ENCODE results near the gene RBM39. TPM values are rescaled to one million over a fixed set of nuclear protein-coding genes. Genes with fewer than 3 reads are reported as not detected.
A peak's percentile ranks its signal among the peaks of the same experiment; 100 is the strongest.
"Not testable (repeated sequence)": the region's sequence is repeated elsewhere in the genome, so short reads cannot be mapped to it uniquely, and the experiment has no call there.

Gene RBM39
- 100 to 1,000 TPM; 165 to 303 (median 188) TPM for total RNA-seq

DNA sequence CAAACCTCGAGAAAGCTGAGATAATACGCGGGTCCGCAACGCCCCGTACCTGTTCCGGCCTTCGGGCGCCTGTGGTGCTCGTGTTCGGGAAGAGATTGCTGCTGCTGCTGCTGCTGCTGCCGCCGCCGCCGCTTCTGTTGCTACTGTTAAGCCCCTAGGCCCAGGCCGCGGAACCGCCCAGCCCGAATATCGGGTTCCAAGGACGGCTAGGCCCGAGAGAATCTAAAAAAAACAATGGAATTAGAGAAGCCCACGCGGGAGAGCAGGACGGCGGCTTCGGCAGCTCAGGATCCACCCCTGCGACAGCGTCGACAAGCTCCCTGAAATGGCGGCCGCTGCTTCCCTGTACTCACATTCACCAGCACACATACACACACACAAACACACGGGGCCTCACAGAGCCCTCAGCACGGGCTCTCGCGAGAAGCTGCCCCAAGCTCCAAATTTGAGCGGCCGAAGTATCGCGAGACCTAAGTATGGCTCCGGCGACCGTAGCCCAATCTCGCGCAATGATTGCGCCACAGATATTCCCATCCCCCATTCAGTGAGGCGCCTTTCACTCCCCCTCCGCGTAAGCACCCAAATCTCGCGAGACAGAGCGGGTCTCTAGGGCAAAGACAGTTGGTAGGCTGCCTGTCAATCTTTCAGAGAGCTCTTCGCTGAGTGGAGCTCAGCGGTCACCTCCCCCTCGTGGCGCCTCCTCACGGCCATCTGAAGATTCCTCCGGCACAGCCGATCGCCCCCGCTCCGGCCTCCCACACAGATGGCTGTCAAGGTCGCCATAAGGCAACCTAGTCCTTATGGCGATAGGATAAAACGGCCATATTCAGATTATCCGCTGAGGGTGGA lies at the start of gene RBM39:
Gene RBM39, minus strand, starts transcription at position 369 of the 849 bp plus-strand sequence. CDS start 1,386 bp downstream, outside the sequence.
- TF ChIP-seq POLR2A (IDR thresholded peaks at IDR 0.05) = peak in 1 of 2 donors; percentile 97
- TF ChIP-seq, protein P1, sequence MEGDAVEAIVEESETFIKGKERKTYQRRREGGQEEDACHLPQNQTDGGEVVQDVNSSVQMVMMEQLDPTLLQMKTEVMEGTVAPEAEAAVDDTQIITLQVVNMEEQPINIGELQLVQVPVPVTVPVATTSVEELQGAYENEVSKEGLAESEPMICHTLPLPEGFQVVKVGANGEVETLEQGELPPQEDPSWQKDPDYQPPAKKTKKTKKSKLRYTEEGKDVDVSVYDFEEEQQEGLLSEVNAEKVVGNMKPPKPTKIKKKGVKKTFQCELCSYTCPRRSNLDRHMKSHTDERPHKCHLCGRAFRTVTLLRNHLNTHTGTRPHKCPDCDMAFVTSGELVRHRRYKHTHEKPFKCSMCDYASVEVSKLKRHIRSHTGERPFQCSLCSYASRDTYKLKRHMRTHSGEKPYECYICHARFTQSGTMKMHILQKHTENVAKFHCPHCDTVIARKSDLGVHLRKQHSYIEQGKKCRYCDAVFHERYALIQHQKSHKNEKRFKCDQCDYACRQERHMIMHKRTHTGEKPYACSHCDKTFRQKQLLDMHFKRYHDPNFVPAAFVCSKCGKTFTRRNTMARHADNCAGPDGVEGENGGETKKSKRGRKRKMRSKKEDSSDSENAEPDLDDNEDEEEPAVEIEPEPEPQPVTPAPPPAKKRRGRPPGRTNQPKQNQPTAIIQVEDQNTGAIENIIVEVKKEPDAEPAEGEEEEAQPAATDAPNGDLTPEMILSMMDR (IDR thresholded peaks at IDR 0.05) = peak in 1 of 3 donors; percentile 36
- intact Hi-C loops (cut with DNase I; ENCODE audit: low total_unique reads) = no loop called here
- 0 to 1% methylated on average over 64 to 66 of the region's 66 CpGs for WGBS, 2 donors
- peak within 1 kb of the TSS; percentile 88 for H3K4me3 ChIP-seq (ENCODE audit: low read depth, poor library complexity, severe bottlenecking)
- peak; percentile 100 for DNase-seq (ENCODE audit: low spot score in 2 of 2)

DNA sequence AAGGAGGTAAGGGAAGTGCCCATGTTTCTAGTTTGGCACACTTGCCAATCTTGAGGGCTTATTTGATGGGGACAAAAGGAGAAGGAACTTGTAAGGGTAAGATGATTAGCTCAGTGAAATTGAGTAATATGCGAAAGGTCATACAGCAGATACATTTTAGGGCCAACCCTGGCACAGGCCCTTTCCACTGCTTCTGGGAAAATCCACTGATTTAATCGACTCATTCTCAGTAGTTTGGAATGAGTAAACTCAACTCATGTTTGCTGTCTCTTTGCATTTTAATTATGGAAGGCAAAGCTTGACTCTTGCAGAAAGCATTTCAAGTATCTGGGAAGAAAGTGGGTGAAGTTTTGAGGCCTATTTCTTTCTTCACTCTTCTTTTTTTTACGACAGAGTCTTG lies 49.8 kb upstream of the RBM39 start:
- 39 to 44% methylated on average over 3 of the region's 3 CpGs for WGBS, 2 donors

DNA sequence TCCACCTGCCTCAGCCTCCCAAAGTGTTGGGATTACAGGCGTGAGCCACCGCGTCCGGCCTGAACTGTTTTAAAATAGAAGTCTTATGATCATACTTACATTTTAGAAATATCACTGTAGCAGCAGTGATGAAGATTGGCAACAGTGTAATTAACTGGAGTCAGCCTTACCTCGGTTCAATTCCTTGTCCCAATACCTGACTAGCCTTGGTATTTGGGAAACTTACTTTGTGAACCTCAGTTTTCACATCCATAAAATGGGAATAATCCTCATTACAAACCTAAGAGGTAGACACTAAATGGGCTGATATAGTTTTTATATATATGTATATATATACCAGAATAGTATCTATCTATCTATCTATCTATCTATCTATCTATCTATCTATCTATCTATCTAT lies 49.0 kb upstream of the RBM39 start:
- no peak overlapping the region for H3K4me3 ChIP-seq (ENCODE audit: low read depth, poor library complexity, severe bottlenecking)
- no peak for DNase-seq (ENCODE audit: low spot score in 2 of 2)
- WGBS, 2 donors = 95 to 98% methylated on average over 5 of the region's 5 CpGs
- TF ChIP-seq, protein P1 (IDR thresholded peaks at IDR 0.05) = no peak
- TF ChIP-seq POLR2A (IDR thresholded peaks at IDR 0.05) = no peak
- intact Hi-C loops (cut with DNase I; ENCODE audit: low total_unique reads) = no loop called here

More for the DNA sequence above, 49.8 kb upstream of the RBM39 start:
- no peak overlapping the region for H3K4me3 ChIP-seq (ENCODE audit: low read depth, poor library complexity, severe bottlenecking)
- no peak for TF ChIP-seq POLR2A (IDR thresholded peaks at IDR 0.05)
- TF ChIP-seq, protein P1 (IDR thresholded peaks at IDR 0.05) = no peak
- intact Hi-C loops (cut with DNase I; ENCODE audit: low total_unique reads) = no loop called here
- DNase-seq (ENCODE audit: low spot score in 2 of 2) = no peak

DNA sequence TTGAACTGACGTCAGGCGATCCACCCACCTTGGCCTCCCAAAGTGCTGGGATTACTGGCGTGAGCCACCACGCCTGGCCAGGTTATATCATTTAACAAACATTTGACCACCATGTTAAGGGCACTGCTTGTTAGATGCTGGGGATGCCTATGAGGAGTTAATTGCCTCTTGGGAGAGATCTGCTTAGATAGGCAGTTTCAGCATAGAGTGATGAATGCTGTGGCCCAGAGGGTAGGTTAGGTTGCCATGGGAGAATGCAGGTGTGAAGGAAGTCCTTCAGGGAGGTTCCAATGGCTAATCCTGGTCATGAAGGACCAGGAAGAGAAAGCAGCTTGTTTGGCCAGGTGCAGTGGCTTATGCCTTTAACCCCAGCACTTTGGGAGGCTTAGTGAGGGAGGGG lies 46.7 kb upstream of the RBM39 start:
- H3K4me3 ChIP-seq (ENCODE audit: low read depth, poor library complexity, severe bottlenecking) = no peak overlapping the region
- WGBS, 2 donors = 92 to 99% methylated on average over 4 of the region's 4 CpGs
- no peak for TF ChIP-seq POLR2A (IDR thresholded peaks at IDR 0.05)
- TF ChIP-seq, protein P1 (IDR thresholded peaks at IDR 0.05) = no peak
- no peak for DNase-seq (ENCODE audit: low spot score in 2 of 2)
- intact Hi-C loops (cut with DNase I; ENCODE audit: low total_unique reads) = no loop called here

DNA sequence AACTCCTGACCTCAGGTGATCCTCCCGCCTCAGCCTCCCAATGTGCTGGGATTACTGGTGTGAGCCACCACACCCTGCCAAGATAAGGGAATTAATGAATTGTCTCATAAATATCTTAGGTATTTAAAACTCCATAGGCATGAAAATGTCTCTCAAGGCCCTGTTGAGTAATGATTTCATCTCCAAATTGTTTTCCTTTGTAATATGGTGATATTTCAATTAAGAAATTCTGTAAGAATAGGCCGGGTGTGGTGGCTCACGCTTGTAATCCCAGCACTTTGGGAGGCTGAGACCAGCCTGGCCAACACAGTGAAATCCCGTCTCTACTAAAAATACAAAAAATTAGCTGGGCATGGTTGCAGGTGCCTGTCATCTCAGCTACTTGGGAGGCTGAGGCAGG lies 43.5 kb upstream of the RBM39 start:
- intact Hi-C loops (cut with DNase I; ENCODE audit: low total_unique reads); H3K4me3 ChIP-seq (ENCODE audit: low read depth, poor library complexity, severe bottlenecking); DNase-seq (ENCODE audit: low spot score in 2 of 2): not testable (repeated sequence)
- 94 to 95% methylated on average over 4 of the region's 4 CpGs for WGBS, 2 donors

DNA sequence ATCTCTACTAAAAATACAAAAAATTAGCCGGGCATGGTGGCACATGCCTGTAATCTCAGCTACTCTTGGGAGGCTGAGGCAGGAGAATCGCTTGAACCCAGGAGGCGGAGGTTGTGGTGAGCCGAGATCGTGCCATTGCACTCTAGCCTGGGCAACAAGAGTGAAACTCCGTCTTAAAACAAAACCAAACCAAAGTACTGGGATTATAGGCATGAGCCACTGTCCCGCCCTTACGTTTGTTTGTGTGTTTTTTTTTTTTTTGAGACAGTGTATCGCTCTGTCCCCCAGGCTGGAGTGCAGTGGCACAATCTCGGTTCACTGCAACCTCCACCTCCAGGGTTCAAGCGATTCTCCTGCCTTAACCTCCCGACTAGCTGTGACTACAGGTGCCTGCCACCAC lies 41.8 kb upstream of the RBM39 start:
- H3K4me3 ChIP-seq (ENCODE audit: low read depth, poor library complexity, severe bottlenecking); DNase-seq (ENCODE audit: low spot score in 2 of 2); intact Hi-C loops (cut with DNase I; ENCODE audit: low total_unique reads): not testable (repeated sequence)
- 96% methylated on average over 12 of the region's 12 CpGs for WGBS, 2 donors

Data from lower leg skin (tissue), 4 donors.